ENCODE results near the gene ALKAL2. TPM values are rescaled to one million over a fixed set of nuclear protein-coding genes. Genes with fewer than 3 reads are reported as not detected.
"Not testable (repeated sequence)": the region's sequence is repeated elsewhere in the genome, so short reads cannot be mapped to it uniquely, and the experiment has no call there.

The ALKAL2 gene
- polyA plus RNA-seq (ENCODE audit: insufficient read length), result 1.5 TPM

- DNase-seq (ENCODE audit: low read depth), result no peak
Observed at GRCh38 chr2:287911-288757, at the start of gene ALKAL2. TSS of gene ALKAL2 (minus strand) at chr2:288091. CDS start at chr2:287835, 256 bp downstream.

- not testable (repeated sequence) for DNase-seq (ENCODE audit: low read depth)
Observed at GRCh38 chr2:336949-337348, 49.1 kb upstream of the ALKAL2 start.

- no peak for DNase-seq (ENCODE audit: low read depth)
Observed at GRCh38 chr2:336360-336759, 48.5 kb upstream of the ALKAL2 start.

- DNase-seq (ENCODE audit: low read depth), result no peak
Observed at GRCh38 chr2:332592-332991, 44.7 kb upstream of the ALKAL2 start.

GRCh38 chr2:328761-329160 is 40.9 kb upstream of the ALKAL2 start:
- no peak for DNase-seq (ENCODE audit: low read depth)

- DNase-seq (ENCODE audit: low read depth), result no peak
Observed at GRCh38 chr2:323035-323434, 35.1 kb upstream of the ALKAL2 start.

GRCh38 chr2:322326-322725 is 34.4 kb upstream of the ALKAL2 start:
- DNase-seq (ENCODE audit: low read depth), result no peak

GRCh38 chr2:320561-320960 is 32.7 kb upstream of the ALKAL2 start:
- DNase-seq (ENCODE audit: low read depth), result no peak

GRCh38 chr2:319059-319600 is 31.2 kb upstream of the ALKAL2 start:
- DNase-seq (ENCODE audit: low read depth), result no peak

GRCh38 chr2:317501-318424 is 29.9 kb upstream of the ALKAL2 start:
- no peak for DNase-seq (ENCODE audit: low read depth)

GRCh38 chr2:316381-316780 is 28.5 kb upstream of the ALKAL2 start:
- DNase-seq (ENCODE audit: low read depth), result no peak

GRCh38 chr2:315925-316324 is 28.0 kb upstream of the ALKAL2 start:
- not testable (repeated sequence) for DNase-seq (ENCODE audit: low read depth)

- no peak for DNase-seq (ENCODE audit: low read depth)
Observed at GRCh38 chr2:314561-315336, 26.9 kb upstream of the ALKAL2 start.

- no peak for DNase-seq (ENCODE audit: low read depth)
Observed at GRCh38 chr2:313991-314390, 26.1 kb upstream of the ALKAL2 start.

GRCh38 chr2:310994-311393 is 23.1 kb upstream of the ALKAL2 start:
- DNase-seq (ENCODE audit: low read depth), result no peak

- DNase-seq (ENCODE audit: low read depth), result no peak
Observed at GRCh38 chr2:309954-310510, 22.1 kb upstream of the ALKAL2 start.

GRCh38 chr2:309148-309953 is 21.5 kb upstream of the ALKAL2 start:
- DNase-seq (ENCODE audit: low read depth), result no peak

- no peak for DNase-seq (ENCODE audit: low read depth)
Observed at GRCh38 chr2:305366-305765, 17.5 kb upstream of the ALKAL2 start.

- no peak for DNase-seq (ENCODE audit: low read depth)
Observed at GRCh38 chr2:296354-296753, 8.5 kb upstream of the ALKAL2 start.

GRCh38 chr2:295090-295489 is 7.2 kb upstream of the ALKAL2 start:
- DNase-seq (ENCODE audit: low read depth), result no peak

Measured in forelimb muscle (tissue), 1 donor.